Ureter (tissue), 1 donor: ENCODE measurements around the gene PRAMEF13. TPM values are rescaled to one million over a fixed set of nuclear protein-coding genes. Genes with fewer than 3 reads are reported as not detected.
A peak's percentile ranks its signal among the peaks of the same experiment; 100 is the strongest.
"Not testable (repeated sequence)": the region's sequence is repeated elsewhere in the genome, so short reads cannot be mapped to it uniquely, and the experiment has no call there.

Experiments
- DNase-seq: peaks from one replicate; pipeline ENCODE4 v3.0.0-alpha.2; 2020; ENCODE audit warnings: low spot score
- total RNA-seq: library from RNA; stranded (reverse); gene quantifications from one replicate; pipeline ENCODE4 v1.2.4, GENCODE V29; 2023
- donor health status: DM: yes; HTN: yes; CAD: no.

PRAMEF13 gene
- total RNA-seq, result not detected

GRCh38 chr1:13201309-13201708, at the start of gene PRAMEF13:
PRAMEF13 (minus strand) TSS chr1:13201409; CDS start chr1:13199589, 1,820 bp downstream.
- DNase-seq, result not testable (repeated sequence)

- not testable (repeated sequence) for DNase-seq
Observed at GRCh38 chr1:13247122-13247521, 45.9 kb upstream of the PRAMEF13 start.

GRCh38 chr1:13246554-13246871, 45.3 kb upstream of the PRAMEF13 start:
- not testable (repeated sequence) for DNase-seq

- DNase-seq, result not testable (repeated sequence)
Observed at GRCh38 chr1:13245841-13246553, 44.8 kb upstream of the PRAMEF13 start.

- not testable (repeated sequence) for DNase-seq
Observed at GRCh38 chr1:13243536-13244263, 42.5 kb upstream of the PRAMEF13 start.

GRCh38 chr1:13239633-13240032, 38.4 kb upstream of the PRAMEF13 start:
- not testable (repeated sequence) for DNase-seq

- DNase-seq, result not testable (repeated sequence)
Observed at GRCh38 chr1:13237572-13237971, 36.4 kb upstream of the PRAMEF13 start.

- peak; percentile 30 for DNase-seq
Observed at GRCh38 chr1:13234057-13234456, 32.8 kb upstream of the PRAMEF13 start.

GRCh38 chr1:13232056-13232455, 30.8 kb upstream of the PRAMEF13 start:
- DNase-seq, result peak; percentile 22

GRCh38 chr1:13231061-13231750, 30.0 kb upstream of the PRAMEF13 start:
- peak; percentile 34 for DNase-seq

- peak; percentile 38 for DNase-seq
Observed at GRCh38 chr1:13230601-13231000, 29.4 kb upstream of the PRAMEF13 start.

GRCh38 chr1:13230096-13230495, 28.9 kb upstream of the PRAMEF13 start:
- DNase-seq, result peak; percentile 24

GRCh38 chr1:13228343-13228781, 27.2 kb upstream of the PRAMEF13 start:
- DNase-seq, result peak; percentile 41

GRCh38 chr1:13227271-13228055, 26.3 kb upstream of the PRAMEF13 start:
- peak; percentile 24 for DNase-seq

- peak; percentile 32 for DNase-seq
Observed at GRCh38 chr1:13225675-13226204, 24.5 kb upstream of the PRAMEF13 start, which contains the start of gene PRAMEF18. PRAMEF18 (minus strand) TSS chr1:13226154; CDS start chr1:13226106, 48 bp downstream.

GRCh38 chr1:13224480-13225060, 23.4 kb upstream of the PRAMEF13 start:
- peak; percentile 36 for DNase-seq

- not testable (repeated sequence) for DNase-seq
Observed at GRCh38 chr1:13222788-13223187, 21.6 kb upstream of the PRAMEF13 start.

GRCh38 chr1:13219203-13219602, 18.0 kb upstream of the PRAMEF13 start:
- not testable (repeated sequence) for DNase-seq

GRCh38 chr1:13216619-13217018, 15.4 kb upstream of the PRAMEF13 start:
- not testable (repeated sequence) for DNase-seq

GRCh38 chr1:13208712-13209111, 7.5 kb upstream of the PRAMEF13 start:
- DNase-seq, result not testable (repeated sequence)

- DNase-seq, result not testable (repeated sequence)
Observed at GRCh38 chr1:13171548-13171947, 29.7 kb downstream of the PRAMEF13 start, which contains the start of gene PRAMEF9. PRAMEF9 (plus strand) TSS chr1:13171848; CDS start chr1:13175281, 3,433 bp downstream.
